ENCODE data around the gene MAD1L1.
"Not testable (repeated sequence)": the region's sequence is repeated elsewhere in the genome, so short reads cannot be mapped to it uniquely, and the experiment has no call there.

Gene MAD1L1

DNA sequence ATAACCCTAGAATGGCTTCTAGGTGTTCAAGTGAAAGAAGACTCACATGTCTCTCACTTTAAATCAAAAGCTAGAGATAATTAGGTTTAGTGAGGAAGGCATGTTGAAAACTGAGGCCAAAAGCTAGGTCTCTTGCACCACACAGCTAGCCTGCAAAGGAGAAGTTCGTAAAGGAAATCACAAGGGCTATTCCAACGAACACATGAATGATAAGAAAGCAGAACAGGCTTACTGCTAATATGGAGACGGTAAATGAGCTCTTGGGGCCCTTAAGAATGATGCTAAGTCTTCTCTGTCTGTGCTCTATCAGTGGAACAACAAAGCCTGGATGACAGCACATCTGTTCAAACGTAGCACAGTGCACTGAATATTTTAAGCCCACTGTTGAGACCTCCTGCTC, 401.3 kb downstream of the MAD1L1 start:
- not testable (repeated sequence) for H3K9ac ChIP-seq (ENCODE audit: low read depth, low read length); H3K4me1 ChIP-seq (ENCODE audit: control insufficient read depth, insufficient read depth, low read length); H3K4me3 ChIP-seq (ENCODE audit: low read depth, low read length); H3K9me3 ChIP-seq (ENCODE audit: control insufficient read depth, insufficient read depth, low read length); H3K27ac ChIP-seq (ENCODE audit: low read depth, low read length); H3K36me3 ChIP-seq (ENCODE audit: control insufficient read depth, insufficient read depth, low read length); H3K27me3 ChIP-seq (ENCODE audit: control insufficient read depth, insufficient read depth, low read length)

DNA sequence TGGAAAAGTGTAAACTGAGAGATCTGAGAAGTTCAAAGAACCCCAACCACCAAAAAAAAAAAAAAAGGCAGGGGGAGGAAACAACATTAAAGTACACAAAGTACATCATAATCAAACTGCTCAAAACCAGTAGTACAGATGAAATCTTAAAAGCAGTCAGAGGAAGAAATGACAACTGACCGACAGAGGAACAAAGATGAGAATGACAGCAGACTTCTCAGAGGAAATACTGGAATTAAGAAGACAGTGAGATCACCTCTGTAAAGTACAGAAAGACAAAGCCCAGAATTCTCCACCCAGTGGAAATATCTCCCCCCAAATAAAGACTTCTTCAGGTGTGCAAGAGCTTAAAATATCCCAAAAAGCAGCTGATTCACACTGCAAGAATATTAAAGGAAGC, 403.1 kb downstream of the MAD1L1 start:
- H3K4me1 ChIP-seq (ENCODE audit: control insufficient read depth, insufficient read depth, low read length); H3K27me3 ChIP-seq (ENCODE audit: control insufficient read depth, insufficient read depth, low read length); H3K36me3 ChIP-seq (ENCODE audit: control insufficient read depth, insufficient read depth, low read length); H3K27ac ChIP-seq (ENCODE audit: low read depth, low read length); H3K9ac ChIP-seq (ENCODE audit: low read depth, low read length); H3K9me3 ChIP-seq (ENCODE audit: control insufficient read depth, insufficient read depth, low read length); H3K4me3 ChIP-seq (ENCODE audit: low read depth, low read length): not testable (repeated sequence)

DNA sequence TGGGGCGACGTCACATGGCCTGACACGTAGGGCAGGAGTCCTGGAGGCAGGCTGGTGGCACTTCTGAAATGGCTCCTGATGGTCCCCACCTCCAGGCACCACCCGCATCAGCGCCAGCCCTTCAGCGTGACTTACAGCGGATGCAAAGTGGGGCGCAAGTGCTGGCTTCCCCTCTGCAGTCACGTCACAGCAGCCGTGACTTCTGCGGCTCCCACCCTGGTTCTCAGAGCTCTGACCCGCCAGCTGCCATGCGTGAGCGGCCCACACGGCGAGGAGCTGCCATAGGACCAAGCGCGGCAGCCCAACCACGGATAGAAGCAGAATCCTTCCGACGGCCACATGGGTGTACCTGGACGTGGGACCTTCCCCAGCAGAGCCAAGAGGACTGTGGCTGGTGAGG, 403.6 kb downstream of the MAD1L1 start:
- no peak overlapping the region for H3K9ac ChIP-seq (ENCODE audit: low read depth, low read length)
- H3K27ac ChIP-seq (ENCODE audit: low read depth, low read length) = no peak overlapping the region
- no peaks in the 10 kb centered on the region for H3K4me1 ChIP-seq (ENCODE audit: control insufficient read depth, insufficient read depth, low read length)
- H3K27me3 ChIP-seq (ENCODE audit: control insufficient read depth, insufficient read depth, low read length) = no peaks in the 10 kb centered on the region
- no peaks in the 10 kb centered on the region for H3K9me3 ChIP-seq (ENCODE audit: control insufficient read depth, insufficient read depth, low read length)
- H3K36me3 ChIP-seq (ENCODE audit: control insufficient read depth, insufficient read depth, low read length) = no peaks in the 10 kb centered on the region
- H3K4me3 ChIP-seq (ENCODE audit: low read depth, low read length) = no peak overlapping the region

DNA sequence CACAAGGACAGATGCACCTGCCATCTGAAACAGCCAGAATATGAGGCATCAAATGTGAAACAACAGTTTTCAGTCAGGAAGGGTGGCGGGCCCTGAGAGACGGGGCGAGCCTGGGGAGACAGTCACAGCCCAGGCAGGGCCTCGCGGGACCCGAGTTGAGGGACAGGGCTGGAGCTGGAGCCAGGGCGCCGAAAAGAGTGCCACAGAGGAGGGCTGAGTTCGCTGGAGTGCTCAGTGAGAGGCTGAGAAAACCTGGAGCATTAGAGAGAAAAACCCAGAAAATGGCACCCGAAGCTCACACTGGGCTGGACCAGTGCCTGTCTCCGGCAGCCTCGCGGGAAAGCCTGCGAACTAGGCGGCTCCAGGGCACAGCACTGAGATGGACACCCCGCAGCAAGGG, 404.6 kb downstream of the MAD1L1 start:
- not testable (repeated sequence) for H3K4me1 ChIP-seq (ENCODE audit: control insufficient read depth, insufficient read depth, low read length); H3K9me3 ChIP-seq (ENCODE audit: control insufficient read depth, insufficient read depth, low read length); H3K4me3 ChIP-seq (ENCODE audit: low read depth, low read length); H3K27ac ChIP-seq (ENCODE audit: low read depth, low read length); H3K36me3 ChIP-seq (ENCODE audit: control insufficient read depth, insufficient read depth, low read length); H3K27me3 ChIP-seq (ENCODE audit: control insufficient read depth, insufficient read depth, low read length); H3K9ac ChIP-seq (ENCODE audit: low read depth, low read length)

DNA sequence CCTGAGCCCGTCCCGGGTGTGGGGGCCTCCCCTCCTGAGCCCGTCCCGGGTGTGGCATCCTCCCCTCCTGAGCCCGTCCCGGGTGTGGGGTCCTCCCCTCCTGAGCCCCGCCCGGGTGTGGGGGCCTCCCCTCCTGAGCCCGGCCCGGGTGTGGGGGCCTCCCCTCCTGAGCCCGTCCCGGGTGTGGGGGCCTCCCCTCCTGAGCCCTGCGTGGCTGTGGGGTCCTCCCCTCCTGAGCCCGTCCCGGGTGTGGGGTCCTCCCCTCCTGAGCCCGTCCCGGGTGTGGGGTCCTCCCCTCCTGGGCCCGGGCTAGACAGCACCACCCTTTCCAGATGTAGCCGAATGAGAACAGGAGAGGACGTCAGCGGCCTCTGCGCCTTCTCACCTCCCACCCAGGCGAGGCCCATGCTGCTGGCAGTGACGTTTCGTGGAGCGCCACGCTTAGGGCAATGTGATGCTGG, 405.2 kb downstream of the MAD1L1 start:
- not testable (repeated sequence) for H3K27me3 ChIP-seq (ENCODE audit: control insufficient read depth, insufficient read depth, low read length); H3K27ac ChIP-seq (ENCODE audit: low read depth, low read length); H3K4me1 ChIP-seq (ENCODE audit: control insufficient read depth, insufficient read depth, low read length); H3K36me3 ChIP-seq (ENCODE audit: control insufficient read depth, insufficient read depth, low read length); H3K9me3 ChIP-seq (ENCODE audit: control insufficient read depth, insufficient read depth, low read length); H3K9ac ChIP-seq (ENCODE audit: low read depth, low read length); H3K4me3 ChIP-seq (ENCODE audit: low read depth, low read length)

DNA sequence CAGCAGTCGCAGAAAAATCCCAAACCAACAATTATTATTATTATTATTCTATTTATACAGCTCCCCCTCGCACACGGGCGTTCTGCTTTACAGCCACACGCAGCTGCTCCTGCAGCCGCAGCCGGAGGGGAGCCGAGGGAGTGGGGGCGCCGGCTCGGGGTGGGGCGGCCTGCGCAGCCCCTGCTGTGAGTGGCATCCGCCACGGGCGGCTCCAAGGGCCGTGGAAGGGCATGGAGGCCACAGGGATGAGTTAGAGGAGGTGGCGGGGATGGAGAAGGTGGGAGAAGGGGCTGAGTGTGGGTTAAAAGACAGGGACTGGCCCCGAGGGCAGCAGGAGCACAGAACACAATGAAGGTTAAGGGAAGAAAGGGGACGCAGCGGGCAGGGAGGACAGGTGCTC, 405.8 kb downstream of the MAD1L1 start:
- not testable (repeated sequence) for H3K9ac ChIP-seq (ENCODE audit: low read depth, low read length); H3K27ac ChIP-seq (ENCODE audit: low read depth, low read length); H3K4me3 ChIP-seq (ENCODE audit: low read depth, low read length); H3K36me3 ChIP-seq (ENCODE audit: control insufficient read depth, insufficient read depth, low read length); H3K27me3 ChIP-seq (ENCODE audit: control insufficient read depth, insufficient read depth, low read length); H3K9me3 ChIP-seq (ENCODE audit: control insufficient read depth, insufficient read depth, low read length); H3K4me1 ChIP-seq (ENCODE audit: control insufficient read depth, insufficient read depth, low read length)

DNA sequence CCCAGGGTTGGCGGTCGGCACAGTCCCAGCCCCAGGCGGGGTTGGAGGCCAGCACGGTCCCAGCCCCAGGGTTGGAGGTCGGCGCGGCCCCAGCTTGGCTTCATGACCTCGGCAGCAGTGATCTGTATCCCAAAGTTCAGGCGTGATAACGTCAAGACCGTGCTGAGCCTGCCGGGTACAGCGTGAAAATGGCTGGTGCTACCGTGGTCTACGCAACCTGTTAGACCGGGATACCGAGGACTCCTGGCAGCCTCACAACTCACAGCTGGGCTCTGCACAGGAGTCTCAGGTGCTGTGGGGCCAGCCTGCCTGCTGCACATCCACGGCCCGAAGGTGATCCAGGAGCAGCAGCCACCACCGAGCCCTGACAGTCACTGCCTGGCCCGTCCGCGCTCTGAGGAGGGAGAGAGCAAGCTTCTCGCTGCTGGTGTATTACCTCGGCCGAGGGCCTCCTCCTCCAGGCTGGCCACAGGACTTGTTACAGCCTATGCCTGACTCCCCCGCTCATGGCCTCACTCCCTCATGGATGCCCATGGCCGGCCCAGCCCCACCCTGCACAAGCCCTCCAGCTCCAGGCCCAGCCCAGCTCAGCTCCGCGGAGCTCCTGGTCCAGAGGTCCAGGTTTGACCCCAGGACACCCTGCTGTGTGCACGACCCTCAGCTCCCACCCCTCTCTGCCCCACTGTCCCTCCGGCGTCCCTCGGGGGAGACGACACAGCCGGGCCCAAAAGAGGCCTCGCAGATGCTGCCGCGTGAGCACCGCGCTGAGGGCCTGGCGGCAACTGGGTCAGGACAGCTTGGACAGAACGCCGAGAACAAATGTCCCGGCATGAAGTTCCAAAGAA, 406.6 kb downstream of the MAD1L1 start:
- H3K9ac ChIP-seq (ENCODE audit: low read depth, low read length) = no peak overlapping the region
- H3K27me3 ChIP-seq (ENCODE audit: control insufficient read depth, insufficient read depth, low read length) = no peaks in the 10 kb centered on the region
- H3K4me1 ChIP-seq (ENCODE audit: control insufficient read depth, insufficient read depth, low read length) = no peaks in the 10 kb centered on the region
- H3K27ac ChIP-seq (ENCODE audit: low read depth, low read length) = no peak overlapping the region
- H3K4me3 ChIP-seq (ENCODE audit: low read depth, low read length) = no peak overlapping the region
- H3K36me3 ChIP-seq (ENCODE audit: control insufficient read depth, insufficient read depth, low read length) = no peaks in the 10 kb centered on the region
- no peaks in the 10 kb centered on the region for H3K9me3 ChIP-seq (ENCODE audit: control insufficient read depth, insufficient read depth, low read length)

DNA sequence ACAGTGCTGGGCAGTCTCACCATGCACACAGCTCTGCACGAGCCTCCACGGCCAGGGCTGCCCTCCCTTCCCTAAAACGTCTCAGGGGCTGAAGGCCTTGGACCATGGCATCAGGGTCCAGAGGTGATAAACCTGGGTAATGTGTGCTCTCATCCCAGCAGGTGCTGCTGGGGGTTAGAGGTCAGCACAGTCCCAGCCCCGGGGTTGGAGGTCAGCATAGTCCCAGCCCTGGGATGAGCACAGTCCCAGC, 407.2 kb downstream of the MAD1L1 start:
- not testable (repeated sequence) for H3K9ac ChIP-seq (ENCODE audit: low read depth, low read length); H3K4me3 ChIP-seq (ENCODE audit: low read depth, low read length); H3K4me1 ChIP-seq (ENCODE audit: control insufficient read depth, insufficient read depth, low read length); H3K36me3 ChIP-seq (ENCODE audit: control insufficient read depth, insufficient read depth, low read length); H3K27me3 ChIP-seq (ENCODE audit: control insufficient read depth, insufficient read depth, low read length); H3K9me3 ChIP-seq (ENCODE audit: control insufficient read depth, insufficient read depth, low read length); H3K27ac ChIP-seq (ENCODE audit: low read depth, low read length)

DNA sequence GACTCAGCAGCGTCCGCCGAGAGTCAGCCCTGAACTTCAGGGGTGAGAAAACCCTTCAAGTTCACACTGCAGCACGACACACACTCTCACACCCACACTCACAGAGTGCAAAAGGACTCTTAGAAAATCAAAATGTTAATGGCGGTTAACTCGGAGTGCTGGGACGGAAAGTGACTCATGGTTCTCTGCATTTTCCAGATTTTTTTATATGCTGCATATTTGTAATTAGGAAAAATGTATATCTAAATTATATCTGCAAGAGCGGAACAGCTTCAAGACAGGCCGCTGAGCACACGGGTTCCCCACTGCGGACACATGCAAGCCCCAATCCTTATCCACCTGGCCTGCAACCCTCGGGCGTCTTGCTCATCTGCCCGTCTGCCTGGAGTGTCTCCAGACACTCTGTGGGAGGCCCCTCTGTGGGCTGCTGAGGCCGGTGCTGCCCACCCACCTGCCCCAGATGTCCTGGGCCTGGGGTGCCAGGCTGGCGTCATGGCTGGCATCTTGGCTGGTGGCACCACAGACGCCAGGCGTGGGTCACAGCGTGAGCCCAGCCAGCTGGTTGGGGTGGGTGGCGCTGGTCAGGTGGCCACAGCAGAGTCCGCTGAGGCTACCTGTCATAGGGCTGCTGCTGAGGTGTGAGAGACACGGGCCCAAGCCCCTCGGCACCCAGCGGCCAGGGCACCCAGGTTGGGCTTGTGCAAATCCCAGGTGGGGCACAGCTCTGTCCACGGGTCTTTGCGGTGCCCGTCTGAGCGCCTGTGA, 407.7 kb downstream of the MAD1L1 start:
- H3K4me3 ChIP-seq (ENCODE audit: low read depth, low read length); H3K36me3 ChIP-seq (ENCODE audit: control insufficient read depth, insufficient read depth, low read length); H3K9me3 ChIP-seq (ENCODE audit: control insufficient read depth, insufficient read depth, low read length); H3K4me1 ChIP-seq (ENCODE audit: control insufficient read depth, insufficient read depth, low read length); H3K9ac ChIP-seq (ENCODE audit: low read depth, low read length); H3K27me3 ChIP-seq (ENCODE audit: control insufficient read depth, insufficient read depth, low read length); H3K27ac ChIP-seq (ENCODE audit: low read depth, low read length): not testable (repeated sequence)

DNA sequence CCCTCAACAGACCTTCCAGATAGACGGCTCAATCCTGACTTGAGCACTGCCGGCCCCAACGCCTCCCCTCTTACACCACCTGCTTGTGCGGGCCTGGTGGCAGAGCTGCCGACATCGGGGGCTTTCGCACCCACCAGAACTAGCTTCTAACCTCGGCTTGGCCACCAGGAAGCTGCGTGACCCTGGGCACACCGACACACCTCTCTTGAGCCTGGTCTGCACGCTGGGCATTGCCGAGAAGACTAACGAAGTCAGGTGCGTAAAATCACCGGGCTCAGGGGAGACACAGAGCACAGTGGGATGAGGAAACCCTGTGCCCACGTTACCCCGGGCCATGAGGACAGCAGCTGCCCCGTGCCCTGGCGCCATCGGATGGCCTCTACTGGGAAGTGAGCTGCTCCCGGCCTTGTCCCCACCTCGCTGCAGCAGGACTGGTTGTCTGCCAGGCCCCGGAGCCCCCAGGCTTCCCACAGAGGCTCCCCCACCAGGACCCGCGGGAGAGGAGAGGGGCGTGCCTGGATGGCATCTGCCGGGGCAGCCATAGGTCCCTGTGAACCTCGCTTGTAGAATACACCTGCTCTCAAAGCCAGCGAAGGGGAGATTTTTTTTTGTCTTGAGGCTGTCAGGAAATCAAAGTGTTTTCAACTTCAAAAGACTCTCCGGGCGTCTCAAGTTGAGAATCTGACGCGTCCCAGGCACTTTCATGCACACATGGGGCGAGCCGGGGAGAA, 408.4 kb downstream of the MAD1L1 start:
- not testable (repeated sequence) for H3K9me3 ChIP-seq (ENCODE audit: control insufficient read depth, insufficient read depth, low read length); H3K27ac ChIP-seq (ENCODE audit: low read depth, low read length); H3K4me1 ChIP-seq (ENCODE audit: control insufficient read depth, insufficient read depth, low read length); H3K4me3 ChIP-seq (ENCODE audit: low read depth, low read length); H3K36me3 ChIP-seq (ENCODE audit: control insufficient read depth, insufficient read depth, low read length); H3K9ac ChIP-seq (ENCODE audit: low read depth, low read length); H3K27me3 ChIP-seq (ENCODE audit: control insufficient read depth, insufficient read depth, low read length)
